Transverse colon (tissue), 3 donors: ENCODE data around the gene GSG1L.

Experiments
- EP300 ChIP-seq: sonication (generic); formaldehyde crosslinking; IDR thresholded peaks from one replicate; pipeline ENCODE4 v1.6.1; 2017; ENCODE audit warnings: antibody characterized with exemption, low read depth
- TF ChIP-seq, protein P1 (sequence below), 5 experiments: fragments of 200-600 bp in 3 of 5; fragments of 450-650 bp in 2 of 5; sonication (generic) in 3 of 5; IDR thresholded peaks; 1 replicate in 2 of 5; 2 replicates in 3 of 5; pipeline ENCODE4 v1.5.1; 2016 to 2017; ENCODE audit warnings: antibody characterized with exemption in 5 of 5, inconsistent platforms in 3 of 5, mild to moderate bottlenecking in 2 of 5, moderate library complexity in 1 of 5

GRCh38 chr16:27847030-27847550, 216.4 kb downstream of the GSG1L start:
- TF ChIP-seq EP300: no peak
- TF ChIP-seq, protein P1, sequence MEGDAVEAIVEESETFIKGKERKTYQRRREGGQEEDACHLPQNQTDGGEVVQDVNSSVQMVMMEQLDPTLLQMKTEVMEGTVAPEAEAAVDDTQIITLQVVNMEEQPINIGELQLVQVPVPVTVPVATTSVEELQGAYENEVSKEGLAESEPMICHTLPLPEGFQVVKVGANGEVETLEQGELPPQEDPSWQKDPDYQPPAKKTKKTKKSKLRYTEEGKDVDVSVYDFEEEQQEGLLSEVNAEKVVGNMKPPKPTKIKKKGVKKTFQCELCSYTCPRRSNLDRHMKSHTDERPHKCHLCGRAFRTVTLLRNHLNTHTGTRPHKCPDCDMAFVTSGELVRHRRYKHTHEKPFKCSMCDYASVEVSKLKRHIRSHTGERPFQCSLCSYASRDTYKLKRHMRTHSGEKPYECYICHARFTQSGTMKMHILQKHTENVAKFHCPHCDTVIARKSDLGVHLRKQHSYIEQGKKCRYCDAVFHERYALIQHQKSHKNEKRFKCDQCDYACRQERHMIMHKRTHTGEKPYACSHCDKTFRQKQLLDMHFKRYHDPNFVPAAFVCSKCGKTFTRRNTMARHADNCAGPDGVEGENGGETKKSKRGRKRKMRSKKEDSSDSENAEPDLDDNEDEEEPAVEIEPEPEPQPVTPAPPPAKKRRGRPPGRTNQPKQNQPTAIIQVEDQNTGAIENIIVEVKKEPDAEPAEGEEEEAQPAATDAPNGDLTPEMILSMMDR (IDR thresholded peaks at IDR 0.05): no peak
